ENCODE results near the gene KRTAP10-12. TPM values are rescaled to one million over a fixed set of nuclear protein-coding genes. Genes with fewer than 3 reads are reported as not detected.
A peak's percentile ranks its signal among the peaks of the same experiment; 100 is the strongest.

Gene KRTAP10-12
- total and polyA plus RNA-seq, 3 donors from 2014 or later: not detected

DNA sequence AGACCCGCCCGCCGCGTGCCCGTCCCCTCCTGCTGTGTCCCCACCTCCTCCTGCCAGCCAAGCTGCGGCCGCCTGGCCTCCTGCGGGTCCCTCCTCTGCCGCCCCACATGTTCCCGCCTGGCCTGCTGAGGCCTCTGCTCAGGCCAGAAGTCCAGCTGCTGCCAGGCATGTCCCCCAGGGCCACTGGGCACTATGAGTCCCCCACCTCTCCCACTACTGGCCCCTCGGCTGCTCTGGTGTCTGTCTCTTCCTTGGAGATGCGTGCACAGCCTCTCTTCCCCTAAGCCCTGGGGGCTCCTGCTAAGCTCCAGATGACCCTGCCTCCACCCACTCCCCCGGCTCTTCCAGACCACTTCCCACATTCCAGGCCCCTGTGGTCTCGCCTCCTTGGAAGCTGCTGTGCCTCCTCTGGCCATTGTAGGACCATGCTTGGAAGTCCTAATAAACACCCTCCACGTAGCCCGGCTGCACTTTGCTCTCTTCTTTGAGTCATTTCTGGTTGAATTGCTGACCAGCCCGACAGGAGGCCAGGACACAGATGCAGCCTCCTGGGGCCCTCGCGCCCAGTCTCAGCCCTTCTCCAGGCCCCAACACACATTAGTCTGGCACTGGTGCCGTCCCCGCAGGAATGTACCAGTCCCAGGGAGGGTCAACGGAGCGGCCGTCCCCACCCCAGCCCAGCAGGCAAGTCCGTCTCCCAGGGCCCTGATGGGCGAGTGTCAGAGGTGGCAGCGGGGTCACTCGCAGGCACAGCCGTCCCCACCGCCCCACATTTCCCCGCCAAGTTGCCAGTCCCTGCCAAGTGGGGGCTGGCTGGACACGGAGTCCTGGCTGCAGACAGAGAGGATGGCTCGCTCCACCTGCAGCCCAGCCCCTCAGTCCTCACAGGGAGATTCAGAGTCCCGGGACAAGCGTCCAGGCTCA, 1.1 kb downstream of the KRTAP10-12 start:
- H3K4me3 ChIP-seq: no peak overlapping the region
- no peak for TF ChIP-seq POLR2A (IDR thresholded peaks at IDR 0.05)
- TF ChIP-seq, protein P1, sequence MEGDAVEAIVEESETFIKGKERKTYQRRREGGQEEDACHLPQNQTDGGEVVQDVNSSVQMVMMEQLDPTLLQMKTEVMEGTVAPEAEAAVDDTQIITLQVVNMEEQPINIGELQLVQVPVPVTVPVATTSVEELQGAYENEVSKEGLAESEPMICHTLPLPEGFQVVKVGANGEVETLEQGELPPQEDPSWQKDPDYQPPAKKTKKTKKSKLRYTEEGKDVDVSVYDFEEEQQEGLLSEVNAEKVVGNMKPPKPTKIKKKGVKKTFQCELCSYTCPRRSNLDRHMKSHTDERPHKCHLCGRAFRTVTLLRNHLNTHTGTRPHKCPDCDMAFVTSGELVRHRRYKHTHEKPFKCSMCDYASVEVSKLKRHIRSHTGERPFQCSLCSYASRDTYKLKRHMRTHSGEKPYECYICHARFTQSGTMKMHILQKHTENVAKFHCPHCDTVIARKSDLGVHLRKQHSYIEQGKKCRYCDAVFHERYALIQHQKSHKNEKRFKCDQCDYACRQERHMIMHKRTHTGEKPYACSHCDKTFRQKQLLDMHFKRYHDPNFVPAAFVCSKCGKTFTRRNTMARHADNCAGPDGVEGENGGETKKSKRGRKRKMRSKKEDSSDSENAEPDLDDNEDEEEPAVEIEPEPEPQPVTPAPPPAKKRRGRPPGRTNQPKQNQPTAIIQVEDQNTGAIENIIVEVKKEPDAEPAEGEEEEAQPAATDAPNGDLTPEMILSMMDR (IDR thresholded peaks at IDR 0.05): no peak
- H3K27ac ChIP-seq: no peak overlapping the region
- H3K4me1 ChIP-seq: no peaks in the 10 kb centered on the region
- H3K9me3 ChIP-seq: no peaks in the 10 kb centered on the region
- peak; percentile 5 for DNase-seq
- WGBS, 2 donors: 47 to 50% methylated on average over 31 to 35 of the region's 35 CpGs
- no peaks in the 10 kb centered on the region for H3K27me3 ChIP-seq
- intact Hi-C loops (cut with DNase I; ENCODE audit: low total_unique reads): no loop called here
- H3K36me3 ChIP-seq (ENCODE audit: low read depth, missing control alignments): no peaks in the 10 kb centered on the region

DNA sequence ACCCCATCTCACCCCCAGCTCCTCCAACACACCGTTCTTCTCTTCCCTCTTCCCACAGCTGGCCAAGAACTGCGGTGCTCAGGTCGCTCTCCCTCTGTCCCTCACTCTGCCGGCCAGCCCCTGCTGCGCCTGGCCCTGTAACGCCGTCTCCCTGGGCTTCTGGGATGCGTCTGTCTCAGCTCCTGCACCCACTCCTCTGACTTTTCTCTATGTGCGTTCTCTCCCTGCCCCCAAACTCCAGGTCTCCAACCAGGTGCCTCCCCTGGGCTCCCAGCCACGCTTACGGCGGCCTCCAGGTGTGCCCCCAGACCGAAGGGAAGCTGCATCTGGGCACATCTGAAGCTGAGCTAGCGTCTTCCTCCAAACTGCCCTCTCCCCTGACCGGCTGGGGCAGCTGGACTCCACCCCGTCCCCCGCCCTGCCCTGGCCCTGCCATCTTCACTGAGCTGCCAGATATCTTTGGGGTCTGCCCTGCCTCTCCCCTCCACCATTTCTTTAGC, 2.6 kb downstream of the KRTAP10-12 start:
- Histone ChIP-seq H3K27me3 (no peaks in the 10 kb centered on the region), H3K4me1 (no peaks in the 10 kb centered on the region), H3K4me3 (no peak overlapping the region), H3K36me3 (ENCODE audit: low read depth, missing control alignments) (no peaks in the 10 kb centered on the region), H3K27ac (no peak overlapping the region), H3K9me3 (no peaks in the 10 kb centered on the region)
- intact Hi-C loops (cut with DNase I; ENCODE audit: low total_unique reads): no loop called here
- WGBS, 2 donors: 52 to 53% methylated on average over 17 of the region's 17 CpGs
- TF ChIP-seq, protein P1 (IDR thresholded peaks at IDR 0.05): no peak
- no peak for TF ChIP-seq POLR2A (IDR thresholded peaks at IDR 0.05)
- DNase-seq: peak; percentile 7

DNA sequence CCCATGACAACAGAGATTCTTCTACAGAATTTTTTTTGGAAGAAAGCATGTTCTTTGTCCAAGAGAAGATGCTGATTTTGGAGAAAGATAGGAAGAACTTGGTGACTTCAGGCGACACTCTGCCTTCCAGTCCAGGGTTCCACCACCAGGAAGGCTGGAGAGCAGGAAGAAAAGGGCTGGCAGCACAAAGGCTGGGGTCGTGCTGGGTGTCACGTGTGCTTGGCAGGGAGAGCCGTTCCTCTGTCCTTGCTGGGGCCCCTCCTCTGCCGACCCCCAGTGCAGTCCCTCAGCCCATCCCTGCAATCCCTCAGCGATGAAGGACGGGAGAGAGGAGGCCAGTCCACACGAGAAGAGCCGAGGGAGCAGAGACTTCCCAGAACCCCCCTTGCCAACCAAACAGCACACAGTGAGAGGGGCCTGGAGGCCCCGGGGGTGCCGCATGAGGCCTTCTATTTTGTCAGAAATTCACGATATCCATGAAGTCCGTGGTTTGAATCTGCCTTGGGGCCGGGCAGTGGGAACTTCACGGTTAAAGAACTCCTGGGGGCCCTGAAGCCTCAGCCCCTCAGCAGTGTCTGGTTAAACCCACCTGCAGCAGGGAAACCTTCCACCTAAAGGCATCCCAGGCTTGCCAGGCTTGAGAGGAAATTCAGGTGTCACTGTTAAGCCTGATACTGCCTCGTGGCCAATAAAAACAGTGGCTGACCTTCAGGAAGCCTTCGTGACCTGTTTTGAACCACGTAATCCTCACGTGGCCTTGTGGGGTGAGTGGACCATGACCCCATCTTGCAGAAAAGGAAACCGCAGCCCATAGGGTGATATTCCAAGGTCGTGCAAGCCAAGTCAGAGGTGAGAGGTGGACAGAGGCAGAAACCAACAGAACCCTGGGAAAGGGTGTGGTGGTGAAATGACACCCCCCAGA, 3.4 kb downstream of the KRTAP10-12 start:
- Histone ChIP-seq H3K36me3 (ENCODE audit: low read depth, missing control alignments) (no peaks in the 10 kb centered on the region), H3K27me3 (no peaks in the 10 kb centered on the region), H3K4me3 (no peak overlapping the region), H3K27ac (no peak overlapping the region), H3K9me3 (no peaks in the 10 kb centered on the region), H3K4me1 (no peaks in the 10 kb centered on the region)
- intact Hi-C loops (cut with DNase I; ENCODE audit: low total_unique reads): no loop called here
- DNase-seq: peak; percentile 4
- TF ChIP-seq, protein P1 (IDR thresholded peaks at IDR 0.05): no peak
- TF ChIP-seq POLR2A (IDR thresholded peaks at IDR 0.05): no peak
- whole genome bisulfite sequencing, 2 donors: 55 to 59% methylated on average over 13 to 21 of the region's 21 CpGs

DNA sequence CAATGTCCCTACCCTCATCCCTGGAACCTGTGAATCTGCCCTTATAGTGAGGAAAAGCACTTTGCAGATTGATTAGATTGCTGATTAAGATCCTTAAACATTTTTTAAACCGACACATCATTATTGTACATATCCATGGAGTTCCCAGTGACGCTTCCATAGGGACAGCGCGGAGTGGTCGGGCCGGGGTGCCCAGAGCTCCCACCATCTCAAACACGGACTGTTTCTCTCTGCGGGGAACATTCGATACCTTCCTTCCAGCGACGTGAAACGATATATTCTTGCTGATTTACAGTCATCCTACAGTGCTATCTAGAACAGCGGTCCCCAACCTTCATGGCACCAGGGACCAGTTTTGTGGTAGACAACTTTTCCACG, 4.0 kb downstream of the KRTAP10-12 start:
- H3K27ac ChIP-seq: no peak overlapping the region
- no peaks in the 10 kb centered on the region for H3K4me1 ChIP-seq
- H3K27me3 ChIP-seq: no peaks in the 10 kb centered on the region
- intact Hi-C loops (cut with DNase I; ENCODE audit: low total_unique reads): no loop called here
- WGBS, 2 donors: 77 to 78% methylated on average over 14 of the region's 14 CpGs
- H3K4me3 ChIP-seq: no peak overlapping the region
- no peaks in the 10 kb centered on the region for H3K9me3 ChIP-seq
- no peak for DNase-seq
- TF ChIP-seq, protein P1 (IDR thresholded peaks at IDR 0.05): no peak
- no peak for TF ChIP-seq POLR2A (IDR thresholded peaks at IDR 0.05)
- no peaks in the 10 kb centered on the region for H3K36me3 ChIP-seq (ENCODE audit: low read depth, missing control alignments)

Data from testis (tissue), 3 donors.